GM19239 (cell line): ENCODE measurements around the gene LMTK2.
A peak's percentile ranks its signal among the peaks of the same experiment; 100 is the strongest.
"Not testable (repeated sequence)": the region's sequence is repeated elsewhere in the genome, so short reads cannot be mapped to it uniquely, and the experiment has no call there.

ENCODE experiments used
- DNase-seq: peaks from one replicate; pipeline ENCODE4 v3.0.0; 2011; ENCODE audit warnings: low spot score; ENCODE audit not compliant: insufficient read length
- FAIRE-seq: peaks from 2 replicates; lab custom pipeline; 2011; peaks lifted over from hg19 to GRCh38; lab: Jason Lieb, UNC

Gene LMTK2

GRCh38 chr7:98100088-98100487, 6.6 kb upstream of the LMTK2 start:
- no peak for FAIRE-seq
- DNase-seq: no peak

GRCh38 chr7:98102170-98102569, 4.5 kb upstream of the LMTK2 start:
- FAIRE-seq (no peak), DNase-seq (no peak)

- DNase-seq (no peak), FAIRE-seq (no peak)
Observed at GRCh38 chr7:98105942-98106544, 619 bp upstream of the LMTK2 start.

GRCh38 chr7:98107313-98107721, 655 bp downstream of the LMTK2 start:
- DNase-seq: no peak
- no peak for FAIRE-seq

GRCh38 chr7:98110249-98111022, 3.8 kb downstream of the LMTK2 start:
- DNase-seq (no peak), FAIRE-seq (no peak)

GRCh38 chr7:98112077-98112476, 5.4 kb downstream of the LMTK2 start:
- no peak for DNase-seq
- FAIRE-seq: no peak

GRCh38 chr7:98115746-98116525, 9.3 kb downstream of the LMTK2 start:
- FAIRE-seq: no peak

GRCh38 chr7:98116656-98117461, 10.2 kb downstream of the LMTK2 start:
- DNase-seq: no peak
- no peak for FAIRE-seq

More at GRCh38 chr7:98115746-98116525, 9.3 kb downstream of the LMTK2 start:
- DNase-seq: no peak

- no peak for DNase-seq
- no peak for FAIRE-seq
Observed at GRCh38 chr7:98119256-98119918, 12.7 kb downstream of the LMTK2 start.

- no peak for DNase-seq
Observed at GRCh38 chr7:98120559-98120958, 13.9 kb downstream of the LMTK2 start.

GRCh38 chr7:98121388-98121787, 14.7 kb downstream of the LMTK2 start:
- FAIRE-seq: not testable (repeated sequence)

More at GRCh38 chr7:98120559-98120958, 13.9 kb downstream of the LMTK2 start:
- FAIRE-seq: no peak

GRCh38 chr7:98123365-98123696, 16.7 kb downstream of the LMTK2 start:
- FAIRE-seq: no peak
- no peak for DNase-seq

More at GRCh38 chr7:98121388-98121787, 14.7 kb downstream of the LMTK2 start:
- not testable (repeated sequence) for DNase-seq

GRCh38 chr7:98125759-98126158, 19.1 kb downstream of the LMTK2 start:
- FAIRE-seq (no peak), DNase-seq (no peak)

GRCh38 chr7:98126311-98127142, 19.9 kb downstream of the LMTK2 start:
- DNase-seq (no peak), FAIRE-seq (no peak)

GRCh38 chr7:98128346-98128745, 21.7 kb downstream of the LMTK2 start:
- FAIRE-seq: no peak
- DNase-seq: no peak

GRCh38 chr7:98130959-98131358, 24.3 kb downstream of the LMTK2 start:
- FAIRE-seq: no peak
- DNase-seq: no peak

GRCh38 chr7:98133181-98133580, 26.5 kb downstream of the LMTK2 start:
- DNase-seq (peak; percentile 33), FAIRE-seq (peak; percentile 84)

GRCh38 chr7:98133621-98134303, 27.1 kb downstream of the LMTK2 start:
- FAIRE-seq (peak; percentile 18), DNase-seq (no peak)
